Stimulated activated CD4-positive, alpha-beta T cell treated with anti-CD3 and anti-CD28 coated beads, Interleukin-12 subunit alpha, Interleukin-12 subunit beta, amount 100 ng/mL, for 24 hours (primary cell): ENCODE measurements around the gene SH2D7.

Experiments used
- DNase-seq, 2 experiments: peaks; one replicate each; pipeline ENCODE4 v3.0.0-alpha.2; 2020; ENCODE audit warnings: low read depth in 2 of 2

Gene SH2D7

DNA sequence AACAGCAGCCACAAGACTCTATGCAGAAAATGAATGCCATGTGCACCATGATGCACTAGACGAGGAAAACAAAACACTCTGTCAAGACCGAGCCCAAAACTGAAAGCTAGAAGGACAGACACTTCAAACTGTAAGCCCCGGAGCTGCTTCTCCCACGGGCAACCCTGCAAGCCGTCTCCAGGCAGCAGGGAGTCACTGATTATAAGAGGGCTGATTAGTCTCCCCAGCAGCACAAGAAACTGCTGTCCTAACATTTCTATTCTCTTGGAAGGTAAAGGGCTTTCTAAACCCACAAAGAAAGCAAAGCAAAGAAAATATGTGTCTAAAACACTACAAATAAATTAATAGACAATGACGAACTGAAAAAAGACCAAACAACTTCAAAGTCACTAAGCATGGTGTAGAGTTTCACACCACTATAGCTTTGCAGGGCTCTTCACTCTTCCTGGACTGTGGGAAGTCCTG is 30.4 kb upstream of the SH2D7 start:
- no peak for DNase-seq

DNA sequence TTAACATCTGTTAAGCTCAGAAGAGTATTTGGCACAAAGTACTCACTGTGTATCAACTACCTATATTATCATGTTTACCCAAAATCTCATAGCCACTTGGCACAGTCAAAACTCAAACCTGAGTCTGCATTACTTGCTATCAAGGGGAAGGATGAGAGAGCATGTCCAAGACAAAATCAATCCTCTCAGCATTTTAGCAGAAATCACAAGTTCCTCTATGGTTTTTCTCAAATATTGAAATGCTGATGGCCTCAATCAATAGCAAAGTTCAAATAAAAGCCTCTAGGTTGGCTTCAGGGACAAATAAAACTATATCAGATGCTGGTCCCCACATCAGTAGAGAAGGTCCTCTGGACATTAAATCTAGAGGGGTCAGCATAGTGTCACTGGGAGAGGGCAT is 29.1 kb upstream of the SH2D7 start:
- DNase-seq = no peak

DNA sequence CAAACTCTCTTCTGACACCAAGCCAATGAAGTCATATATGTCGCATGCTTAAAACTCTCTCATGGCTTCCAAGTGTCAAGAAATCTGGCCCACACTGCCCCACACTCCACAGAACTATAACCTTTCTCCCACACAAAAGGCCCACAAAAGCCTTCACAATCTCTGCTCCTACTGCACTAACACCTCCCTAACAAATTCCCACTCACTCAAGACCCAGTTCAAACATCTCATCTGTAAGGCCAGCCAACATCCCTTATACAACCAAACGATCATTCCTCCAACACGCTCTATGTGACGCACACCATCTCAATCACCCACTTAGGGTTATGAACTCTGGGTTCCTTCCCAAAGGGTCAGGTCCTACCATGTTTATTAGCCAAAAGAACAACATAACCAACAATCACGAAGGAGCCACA is 28.4 kb upstream of the SH2D7 start:
- DNase-seq = no peak

DNA sequence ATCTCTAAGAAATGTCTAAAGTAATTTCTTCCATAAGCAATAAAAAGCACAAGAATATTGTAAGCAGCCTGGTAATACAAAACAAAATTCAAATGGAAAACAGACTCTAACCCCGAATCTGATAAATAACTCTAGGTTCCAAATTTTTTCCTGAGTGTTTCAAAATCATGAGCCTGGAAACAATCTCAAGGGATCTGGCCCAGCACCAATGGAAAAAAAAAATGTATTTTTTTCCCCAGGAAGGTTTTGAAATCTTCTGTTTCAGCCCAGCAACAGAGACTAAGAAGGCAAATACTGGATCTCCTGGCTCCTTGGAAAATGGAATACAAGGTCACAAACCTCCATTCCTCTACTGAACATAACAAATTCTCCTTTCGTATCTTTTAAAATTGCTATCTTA is 27.8 kb upstream of the SH2D7 start:
- no peak for DNase-seq

DNA sequence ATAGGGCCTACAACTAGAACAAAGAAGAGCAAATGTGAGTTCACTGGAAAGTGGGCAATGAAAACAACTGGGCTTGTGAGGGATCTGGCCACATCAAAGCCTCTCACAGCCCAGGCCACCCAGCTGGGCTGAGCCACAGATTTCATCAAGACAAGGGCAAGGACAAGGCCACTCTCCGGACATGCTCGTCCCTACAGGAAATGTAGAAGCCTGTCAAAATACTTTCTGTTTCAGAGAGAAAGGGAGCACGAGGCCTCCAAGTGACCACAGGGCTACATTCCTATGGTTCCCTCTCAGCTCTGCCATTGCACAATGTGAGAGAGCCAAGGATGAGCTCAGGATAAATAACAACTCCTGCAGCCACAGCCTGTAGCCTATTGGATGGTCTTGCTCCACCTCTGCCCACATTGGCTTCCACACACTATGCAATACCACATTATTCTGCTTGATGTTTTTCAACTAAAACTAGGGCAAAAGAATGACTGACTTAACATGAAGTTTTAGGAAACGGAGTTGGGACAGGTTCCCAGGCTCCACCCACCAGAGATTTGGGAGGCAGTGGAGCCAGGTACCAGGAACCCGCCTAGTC is 27.0 kb upstream of the SH2D7 start:
- DNase-seq = no peak

DNA sequence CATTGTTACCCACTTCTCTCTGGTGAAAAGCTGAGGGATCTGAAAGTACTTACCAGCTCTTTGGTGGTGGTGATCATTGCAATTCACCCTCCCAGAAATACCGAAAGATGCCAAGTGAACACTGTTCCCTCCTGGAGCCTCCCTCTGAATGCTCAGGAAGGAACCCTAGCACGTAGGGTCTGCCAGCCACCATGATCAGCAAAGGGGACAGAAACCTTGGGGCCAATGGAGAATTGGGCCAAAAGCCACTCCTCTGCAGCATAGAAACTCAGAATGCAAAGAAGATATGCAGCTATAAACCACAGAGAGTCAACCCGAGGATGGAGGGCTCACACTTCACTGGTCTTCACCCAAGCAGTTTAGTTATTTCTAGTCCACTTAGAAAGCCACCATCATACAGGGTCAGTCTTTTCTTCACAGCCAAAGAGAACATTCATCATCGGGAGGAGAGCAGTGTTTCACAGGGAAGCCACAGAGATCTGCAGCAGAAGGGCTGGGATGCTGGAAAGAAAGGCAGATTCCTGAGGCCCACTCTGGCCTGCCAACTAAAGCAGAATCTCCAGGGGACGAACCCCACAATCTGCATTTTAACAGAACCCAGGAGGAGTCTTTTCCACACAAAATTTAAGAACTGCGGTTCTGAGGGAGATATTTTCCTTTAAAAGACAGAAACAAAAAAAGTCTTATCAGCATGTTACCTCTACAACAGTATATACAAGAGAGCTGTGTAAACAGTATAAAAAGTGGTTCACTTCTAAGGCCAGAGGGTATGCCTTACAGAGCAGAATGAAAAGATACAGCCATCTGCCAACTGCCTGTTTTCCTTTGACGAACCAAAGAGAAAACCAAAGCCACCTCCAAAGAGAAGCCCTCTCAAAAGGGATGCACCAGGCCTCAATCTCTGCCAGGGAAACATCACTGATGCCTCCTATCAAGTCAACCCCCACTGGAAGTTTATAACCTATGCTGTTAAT is 26.1 kb upstream of the SH2D7 start:
- no peak for DNase-seq

DNA sequence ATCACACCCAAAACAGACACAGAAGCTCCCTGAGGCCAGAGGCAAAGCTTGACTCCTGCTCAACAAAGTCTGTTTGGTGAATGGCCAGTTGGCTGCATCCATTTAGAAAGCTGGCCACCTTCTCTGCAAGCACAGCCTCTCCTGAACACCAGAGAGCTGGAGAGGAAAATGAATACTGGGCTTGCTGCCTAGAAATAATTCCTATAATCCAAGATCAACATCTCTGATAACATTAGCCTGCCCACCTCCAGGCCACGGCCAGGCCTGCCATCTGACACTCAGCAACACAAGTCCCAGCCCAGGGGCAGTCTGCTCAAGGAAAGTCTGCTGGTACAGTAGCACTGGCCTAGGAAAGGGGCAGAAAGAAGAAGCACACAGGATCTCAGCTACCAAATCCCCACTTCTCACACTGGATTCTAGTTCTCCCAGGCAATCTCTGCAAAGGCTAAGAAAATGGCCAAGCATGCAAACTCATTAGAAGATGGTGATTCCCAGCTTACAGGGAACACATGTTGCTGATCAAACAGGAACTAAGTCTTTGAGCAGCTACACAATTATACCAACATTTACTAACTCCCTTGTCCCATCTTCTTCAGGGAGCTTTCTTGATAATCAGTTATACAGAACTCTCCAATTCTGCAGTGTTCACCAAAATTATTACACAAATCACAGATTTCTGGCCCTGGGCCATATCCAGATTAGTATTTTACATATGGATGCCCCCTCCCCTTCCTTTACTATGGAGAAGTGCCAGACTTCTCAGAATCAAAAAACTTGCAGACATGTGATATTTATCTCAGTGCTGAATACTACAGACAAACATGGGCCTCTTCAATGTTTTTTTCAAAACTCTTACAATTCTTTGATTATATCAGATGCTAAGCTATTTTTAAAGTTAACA is 24.8 kb upstream of the SH2D7 start:
- no peak for DNase-seq

DNA sequence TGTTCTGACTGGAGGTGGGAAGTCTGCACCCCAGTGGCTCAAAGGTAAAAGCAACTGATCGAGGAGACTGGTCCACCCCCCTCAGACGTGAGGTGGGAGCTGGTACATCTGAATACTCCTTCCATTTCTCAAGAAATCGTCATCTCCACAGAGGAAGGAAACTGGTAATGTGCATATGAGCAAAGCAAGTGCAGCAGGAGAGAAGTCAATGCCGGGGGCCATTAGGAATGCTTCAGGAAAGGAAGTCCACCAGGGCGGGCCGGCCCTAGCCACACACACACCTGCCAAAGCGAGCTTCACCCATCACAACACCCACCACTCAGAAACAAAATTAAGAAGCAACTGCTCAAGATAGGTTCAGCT is 23.3 kb upstream of the SH2D7 start:
- DNase-seq = no peak

DNA sequence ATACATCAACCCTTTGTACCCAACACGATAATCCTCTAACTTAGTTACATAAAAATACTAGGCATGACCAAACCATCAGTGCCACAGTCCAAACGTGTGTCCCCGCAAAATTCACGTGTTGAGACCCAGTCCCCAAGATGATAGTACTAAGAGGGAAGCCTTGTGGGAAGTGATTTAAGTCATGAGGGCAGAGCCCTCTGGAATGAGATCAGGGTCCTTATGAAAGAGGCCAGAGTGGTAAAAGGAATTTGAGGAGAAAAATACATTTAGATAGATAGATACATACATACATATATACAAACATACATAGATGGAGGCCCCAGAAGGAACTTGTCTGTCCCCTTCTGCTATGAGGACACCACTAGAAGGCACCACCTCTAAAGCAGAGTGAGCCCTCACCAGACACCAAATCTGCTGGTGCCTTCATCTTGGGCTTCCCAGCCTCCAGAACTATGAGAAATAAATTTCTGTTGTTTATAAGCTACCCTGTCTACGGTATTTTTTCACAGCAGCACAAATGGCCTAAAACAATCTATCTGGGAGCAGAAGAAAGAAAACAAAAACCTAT is 22.8 kb upstream of the SH2D7 start:
- no peak for DNase-seq

DNA sequence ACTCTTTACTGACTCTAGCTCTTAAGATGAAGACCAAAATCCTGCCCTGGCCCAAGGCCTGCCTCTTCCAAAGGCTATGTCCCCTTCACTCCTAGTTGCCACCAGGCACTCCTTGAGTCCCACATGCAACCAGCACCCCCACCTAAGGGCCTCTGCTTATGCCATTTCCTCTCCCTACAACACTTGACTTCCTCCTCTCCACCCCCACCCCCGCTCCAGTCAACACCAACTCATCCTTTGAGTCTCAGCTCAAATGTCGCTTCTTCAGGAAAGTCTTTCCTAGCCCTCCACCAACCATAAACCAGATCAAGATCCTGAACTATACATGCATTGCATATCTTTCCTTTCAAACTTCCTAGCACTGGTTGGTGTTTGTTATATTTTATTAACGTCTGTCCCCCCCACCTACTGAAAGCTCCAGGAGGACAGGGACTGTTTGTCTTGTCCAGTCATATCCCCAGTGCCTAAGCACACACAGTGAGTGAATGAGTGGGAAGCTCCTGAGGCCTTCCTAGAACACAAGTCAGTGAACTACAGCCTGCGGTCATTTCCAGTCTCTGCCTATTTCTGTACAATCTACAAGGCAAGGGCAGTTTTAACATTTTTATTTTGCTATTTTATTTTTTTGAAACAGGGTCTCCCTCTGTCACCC is 22.2 kb upstream of the SH2D7 start:
- no peak for DNase-seq

DNA sequence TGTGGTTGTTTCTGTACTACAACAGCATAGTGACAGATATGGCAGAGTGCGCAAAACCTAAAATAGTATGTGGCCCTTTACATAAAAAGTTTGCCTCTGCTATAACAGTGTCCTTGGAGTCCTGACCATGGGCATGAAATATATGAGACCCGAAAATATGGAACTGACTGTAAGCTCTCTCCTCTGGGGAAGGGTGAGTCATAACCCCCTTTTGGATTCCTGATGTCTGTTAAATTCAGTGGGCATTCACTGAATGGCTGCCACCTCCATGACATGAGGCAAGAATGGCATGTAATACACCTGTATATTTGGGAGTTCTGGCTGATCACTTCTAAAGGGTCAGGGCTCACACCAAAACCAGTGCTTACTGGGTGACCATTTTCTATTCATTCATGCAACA is 21.0 kb upstream of the SH2D7 start:
- no peak for DNase-seq

DNA sequence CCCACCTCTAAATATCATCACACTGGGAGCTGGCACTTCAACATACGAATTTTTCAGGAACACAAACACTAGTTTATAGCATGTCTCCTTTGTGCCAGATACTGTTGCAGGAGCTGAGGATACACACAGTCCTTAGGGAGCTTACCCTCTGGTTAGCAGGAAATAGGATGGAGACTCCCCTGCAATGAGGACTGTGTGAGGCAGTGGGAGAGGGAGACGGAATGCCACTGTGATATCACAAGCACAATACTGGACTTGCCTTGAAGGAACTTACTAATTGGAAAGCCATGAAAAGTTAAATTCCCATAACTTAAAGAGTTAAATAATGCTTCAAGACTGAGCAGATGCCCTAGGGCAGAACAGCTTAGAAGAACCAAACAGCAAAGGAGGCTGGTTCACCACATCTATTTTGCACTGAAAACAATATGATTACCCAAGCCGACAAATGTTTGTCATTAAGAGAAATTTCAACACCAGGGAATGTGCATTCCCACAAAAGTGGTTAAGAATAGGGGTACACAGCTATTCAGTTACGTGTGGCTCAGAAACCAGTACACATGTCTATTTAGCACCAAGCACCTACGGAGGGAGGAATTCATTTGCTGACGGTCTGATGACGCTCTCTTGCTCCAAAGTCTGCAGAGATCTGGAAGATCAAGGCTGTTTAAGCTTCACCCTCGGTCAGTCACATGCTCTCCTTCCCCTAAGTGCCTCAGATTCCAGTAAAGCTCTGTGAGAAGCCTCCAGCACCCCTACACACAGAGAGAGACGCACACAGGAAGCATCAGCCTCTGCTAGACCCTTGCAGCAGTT is 20.1 kb upstream of the SH2D7 start:
- no peak for DNase-seq

DNA sequence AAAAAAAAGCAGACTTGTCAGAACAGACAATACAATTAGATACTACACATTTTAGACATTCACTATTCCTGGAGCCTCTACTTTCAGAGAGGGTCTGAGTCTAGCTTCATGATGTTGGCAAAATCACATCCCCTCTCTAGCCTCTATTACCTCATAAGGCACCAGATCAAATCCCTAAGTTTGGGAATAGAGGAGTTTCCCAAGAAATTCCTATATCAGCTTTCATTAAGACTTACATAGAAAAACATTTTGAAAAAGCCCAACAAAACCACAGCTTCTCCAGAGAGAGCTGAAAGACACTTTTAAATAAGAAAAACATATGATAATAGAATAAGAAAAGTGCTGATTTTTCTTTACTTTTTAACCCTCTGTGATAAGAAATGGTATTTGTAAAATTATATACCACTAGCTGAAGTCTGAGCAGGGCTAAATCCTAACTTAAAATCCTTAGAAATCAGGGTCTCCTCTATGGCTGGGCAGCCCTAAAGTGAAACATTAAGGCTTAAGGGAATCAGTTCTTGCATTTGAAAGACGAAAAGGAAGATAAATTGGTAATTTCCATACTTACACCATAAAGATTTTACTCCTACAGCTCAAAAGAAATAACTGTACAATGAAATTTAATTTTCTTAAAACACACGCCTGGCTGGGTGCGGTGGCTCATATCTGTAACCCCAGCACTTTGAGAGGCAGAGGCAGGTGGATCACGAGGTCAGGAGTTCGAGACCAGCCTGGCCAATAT is 19.1 kb upstream of the SH2D7 start:
- no peak for DNase-seq

DNA sequence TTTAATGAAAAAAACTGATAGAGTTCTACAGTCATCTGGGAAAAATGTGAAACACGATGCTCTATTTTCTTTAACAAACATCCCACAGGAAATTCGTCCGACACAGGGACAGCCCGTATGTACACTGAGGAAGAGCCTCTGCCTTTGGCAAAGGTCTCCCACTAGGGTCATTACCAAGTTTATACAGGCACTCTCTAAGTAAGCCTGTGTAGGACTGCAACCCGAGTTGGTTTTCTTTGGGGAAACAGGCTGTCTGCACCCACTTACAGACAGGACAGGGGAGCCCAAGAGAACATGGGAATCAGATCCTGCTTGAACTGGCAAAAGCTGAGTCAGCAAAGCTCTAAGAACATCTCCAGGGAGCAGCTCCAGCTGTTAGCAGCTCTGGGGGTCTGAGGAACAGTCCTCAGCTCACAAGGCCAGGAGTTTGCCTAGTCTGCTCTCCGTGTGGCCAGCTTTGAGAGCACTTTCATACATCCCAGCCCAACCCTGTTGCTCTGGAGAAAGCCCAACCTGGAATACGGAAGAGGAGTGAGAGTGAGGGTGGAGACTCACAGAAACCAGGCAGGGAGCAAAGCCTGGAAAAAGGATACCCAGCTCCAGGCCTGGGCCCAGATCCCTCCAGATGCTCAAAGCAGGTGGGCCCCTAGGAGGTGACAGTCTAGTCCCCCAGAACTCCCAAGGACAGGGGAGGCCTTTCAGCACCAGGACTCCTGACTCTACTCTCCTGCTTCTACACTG is 16.7 kb upstream of the SH2D7 start:
- no peak for DNase-seq

DNA sequence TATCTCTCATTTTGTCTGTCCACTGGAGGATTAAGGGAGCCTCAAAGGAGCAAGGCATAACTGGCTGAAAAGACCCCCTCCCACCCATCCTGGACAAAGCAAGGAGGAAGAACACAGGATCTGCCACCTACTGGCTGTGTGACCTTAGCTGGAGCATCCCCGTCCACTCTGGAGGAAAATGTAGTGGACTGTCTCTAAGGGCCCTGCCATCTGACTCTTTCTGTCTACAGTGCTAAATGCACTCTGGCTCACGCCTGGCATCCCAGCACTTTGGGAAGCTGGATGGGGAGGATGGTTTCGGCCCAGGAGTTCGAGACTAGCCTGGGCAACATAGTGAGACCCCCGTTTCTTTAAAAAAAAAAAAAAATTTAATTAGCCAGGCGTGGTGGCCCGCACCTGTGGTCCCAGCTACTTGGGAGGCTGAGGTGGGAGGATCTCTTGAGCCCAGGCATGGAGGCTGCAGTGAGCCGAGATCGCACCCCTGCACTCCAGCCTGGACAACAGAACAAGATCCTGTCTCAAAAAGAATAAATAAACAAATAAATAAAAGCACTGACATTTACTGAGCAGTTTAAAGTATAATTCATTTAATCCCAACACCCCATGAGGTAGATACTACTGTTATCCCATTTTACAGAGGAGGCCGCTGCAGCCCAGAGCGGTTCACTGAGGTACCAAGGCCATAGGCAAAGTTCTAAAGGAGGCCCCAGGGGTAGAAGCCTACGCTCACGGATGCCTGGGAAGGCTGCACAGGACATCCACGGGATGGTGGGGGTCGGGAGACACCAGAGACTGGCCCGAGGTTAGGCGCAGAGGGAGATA is 15.9 kb upstream of the SH2D7 start:
- DNase-seq = no peak

DNA sequence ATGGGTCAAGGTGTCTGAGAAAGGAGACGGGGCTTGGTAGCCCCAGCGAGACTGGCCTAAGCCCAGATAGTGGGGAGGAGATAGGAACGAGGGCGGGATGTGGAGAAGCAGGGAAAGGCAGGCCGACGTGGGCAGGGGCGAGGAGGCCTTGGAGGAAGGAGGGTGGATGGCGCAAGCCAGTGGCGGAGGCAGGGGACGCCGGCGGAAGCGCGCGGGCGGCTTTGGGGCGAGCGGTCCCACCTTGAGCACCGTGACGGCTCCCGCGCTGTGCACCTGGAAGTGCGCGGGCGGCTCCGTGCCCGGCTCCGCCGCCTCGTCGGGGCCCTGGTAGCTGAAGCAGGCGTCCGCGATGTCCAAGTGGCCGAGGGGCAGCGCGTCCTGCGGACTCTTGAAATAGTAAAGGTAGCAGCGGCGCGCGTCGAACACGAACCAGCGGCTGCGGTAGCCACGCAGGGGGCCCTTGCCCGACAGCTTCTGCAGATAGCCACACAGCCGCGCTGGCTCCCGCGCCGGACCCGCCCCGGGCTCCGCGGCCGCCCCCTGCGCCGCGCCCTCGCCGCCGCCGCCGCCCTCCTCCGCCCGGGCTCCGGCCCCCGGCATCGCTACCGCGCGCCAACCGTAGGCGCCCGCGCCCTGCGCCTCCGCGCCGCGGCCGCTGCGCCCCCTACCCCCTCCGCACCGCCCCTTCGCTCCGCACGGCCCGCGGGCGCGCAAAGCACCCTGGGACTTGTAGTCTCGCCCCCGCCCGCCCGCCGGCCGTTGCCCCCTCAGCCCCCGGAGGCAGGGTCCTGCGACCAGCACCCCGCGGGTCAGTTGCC is 15.1 kb upstream of the SH2D7 start, which contains the start of gene TBC1D2B:
Gene TBC1D2B (minus strand): TSS at position 659 of the 818 bp plus-strand sequence. CDS start 59 bp downstream, at position 600.
- DNase-seq = peak; percentile 50 to 61

DNA sequence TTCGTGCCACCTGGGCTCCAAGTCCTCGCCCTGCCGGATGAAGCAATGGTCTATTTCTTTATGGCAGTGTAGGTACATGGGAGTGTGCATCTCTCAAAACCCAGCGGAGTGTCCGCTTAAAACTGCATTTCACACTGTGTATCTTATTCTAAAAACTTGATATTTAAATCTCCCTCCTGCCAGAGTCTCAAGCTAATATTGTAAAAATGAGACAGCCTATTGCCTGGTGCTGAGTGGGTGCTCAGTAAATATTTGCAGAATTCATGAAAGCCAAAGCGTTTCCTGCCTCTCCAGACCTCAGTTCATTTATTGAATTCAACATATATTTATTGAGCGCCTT is 14.5 kb upstream of the SH2D7 start:
- no peak for DNase-seq
